WTC11 (cell line): Measurements from ENCODE around the gene C5AR1.

Experiments used
- CTCF ChIP-seq: fragments of 200-600 bp; IDR thresholded peaks from 2 replicates; pipeline ENCODE4 v1.8.0; 2022; ENCODE audit warnings: antibody characterized with exemption
- JUN ChIP-seq: sonication (generic); formaldehyde crosslinking; IDR thresholded peaks from 2 replicates; pipeline ENCODE4 v1.8.0; 2023; ENCODE audit warnings: mild to moderate bottlenecking, missing genetic modification reagents
- MLX ChIP-seq: sonication (generic); formaldehyde crosslinking; IDR thresholded peaks from 2 replicates; pipeline ENCODE4 v1.8.1; 2023; ENCODE audit warnings: mild to moderate bottlenecking, missing genetic modification reagents, moderate library complexity
- TEAD4 ChIP-seq: sonication (generic); formaldehyde crosslinking; IDR thresholded peaks from 2 replicates; pipeline ENCODE4 v1.8.0; 2022; ENCODE audit warnings: mild to moderate bottlenecking, missing genetic modification reagents

- no peak for TF ChIP-seq CTCF
- no peak for TF ChIP-seq MLX (CRISPR knock-in tag)
- no peak for TF ChIP-seq TEAD4 (CRISPR knock-in tag)
- TF ChIP-seq JUN: no peak
Measured at GRCh38 chr19:47370045-47370611, 60.5 kb downstream of the C5AR1 start.
